BE2C (cell line): ENCODE measurements around the gene SLC25A38. TPM values are rescaled to one million over a fixed set of nuclear protein-coding genes. Genes with fewer than 3 reads are reported as not detected.

ENCODE experiments used
- DNase-seq: peaks from one replicate; pipeline ENCODE4 v3.0.0-alpha.2; 2020
- H3K27me3 ChIP-seq: fragments of 250-450 bp; sonication (Bioruptor Pico); 2 replicates; pipeline ENCODE4 v1.5.1; 2020; ENCODE audit warnings: mild to moderate bottlenecking
- H3K36me3 ChIP-seq: fragments of 250-450 bp; sonication (Bioruptor Pico); 2 replicates; pipeline ENCODE4 v1.5.1; 2020; ENCODE audit warnings: mild to moderate bottlenecking
- H3K4me1 ChIP-seq: fragments of 250-450 bp; sonication (Bioruptor Pico); 2 replicates; pipeline ENCODE4 v1.5.1; 2020
- H3K4me3 ChIP-seq: 2 replicates; pipeline ENCODE4 v1.5.1; 2011; ENCODE audit warnings: low read depth, low read length
- H3K9me3 ChIP-seq: fragments of 250-450 bp; sonication (Bioruptor Pico); 2 replicates; pipeline ENCODE4 v1.5.1; 2020
- CTCF ChIP-seq: IDR thresholded peaks from 2 replicates; pipeline ENCODE4 v1.5.1; 2012; ENCODE audit warnings: mild to moderate bottlenecking, low read depth, low read length
- polyA plus RNA-seq: library from polyadenylated mRNA; unstranded; fragments of >200 nt; gene quantifications from one replicate; pipeline ENCODE4 v1.2.1, GENCODE V29; 2012; ENCODE audit warnings: low read depth, missing spikeins; ENCODE audit not compliant: insufficient read length, insufficient read depth

The SLC25A38 gene
- polyA plus RNA-seq = 22.6 TPM

- Histone ChIP-seq H3K4me3 (peak within 1 kb of the TSS; percentile 74), H3K27me3 (no peaks in the 10 kb centered on the region), H3K9me3 (no peaks in the 10 kb centered on the region), H3K4me1 (no peaks in the 10 kb centered on the region), H3K36me3 (no peaks in the 10 kb centered on the region)
- peak; percentile 17 for TF ChIP-seq CTCF
- DNase-seq = peak; percentile 70
Measured at GRCh38 chr3:39383045-39383880, at the start of gene SLC25A38. Gene SLC25A38, plus strand, starts transcription at chr3:39383370. Its CDS starts 355 bp downstream, at chr3:39383725.

GRCh38 chr3:39333607-39334006 is 49.6 kb upstream of the SLC25A38 start:
- no peaks in the 10 kb centered on the region for H3K9me3 ChIP-seq
- no peaks in the 10 kb centered on the region for H3K4me1 ChIP-seq
- TF ChIP-seq CTCF = no peak
- H3K4me3 ChIP-seq = no peak overlapping the region
- DNase-seq = no peak
- H3K27me3 ChIP-seq = no peaks in the 10 kb centered on the region
- no peaks in the 10 kb centered on the region for H3K36me3 ChIP-seq

- no peaks in the 10 kb centered on the region for H3K27me3 ChIP-seq
- H3K36me3 ChIP-seq = no peaks in the 10 kb centered on the region
- H3K4me3 ChIP-seq = no peak overlapping the region
- no peaks in the 10 kb centered on the region for H3K4me1 ChIP-seq
- DNase-seq = no peak
- no peaks in the 10 kb centered on the region for H3K9me3 ChIP-seq
- TF ChIP-seq CTCF = no peak
Measured at GRCh38 chr3:39334205-39334604, 49.0 kb upstream of the SLC25A38 start.

- Histone ChIP-seq H3K27me3 (no peaks in the 10 kb centered on the region), H3K9me3 (no peaks in the 10 kb centered on the region), H3K4me1 (no peaks in the 10 kb centered on the region), H3K36me3 (no peaks in the 10 kb centered on the region), H3K4me3 (no peak overlapping the region)
- no peak for TF ChIP-seq CTCF
- no peak for DNase-seq
Measured at GRCh38 chr3:39338201-39338600, 45.0 kb upstream of the SLC25A38 start.

GRCh38 chr3:39339086-39339485 is 44.1 kb upstream of the SLC25A38 start:
- H3K36me3 ChIP-seq = no peaks in the 10 kb centered on the region
- no peaks in the 10 kb centered on the region for H3K4me1 ChIP-seq
- H3K4me3 ChIP-seq = no peak overlapping the region
- no peak for DNase-seq
- TF ChIP-seq CTCF = no peak
- H3K27me3 ChIP-seq = no peaks in the 10 kb centered on the region
- no peaks in the 10 kb centered on the region for H3K9me3 ChIP-seq

GRCh38 chr3:39343076-39343717 is 40.0 kb upstream of the SLC25A38 start:
- no peak for DNase-seq
- H3K4me1 ChIP-seq = no peaks in the 10 kb centered on the region
- no peaks in the 10 kb centered on the region for H3K9me3 ChIP-seq
- no peaks in the 10 kb centered on the region for H3K36me3 ChIP-seq
- TF ChIP-seq CTCF = no peak
- H3K27me3 ChIP-seq = no peaks in the 10 kb centered on the region
- H3K4me3 ChIP-seq = no peak overlapping the region
